ENCODE results near the gene PBX1.
A peak's percentile ranks its signal among the peaks of the same experiment; 100 is the strongest.

Gene PBX1

DNA sequence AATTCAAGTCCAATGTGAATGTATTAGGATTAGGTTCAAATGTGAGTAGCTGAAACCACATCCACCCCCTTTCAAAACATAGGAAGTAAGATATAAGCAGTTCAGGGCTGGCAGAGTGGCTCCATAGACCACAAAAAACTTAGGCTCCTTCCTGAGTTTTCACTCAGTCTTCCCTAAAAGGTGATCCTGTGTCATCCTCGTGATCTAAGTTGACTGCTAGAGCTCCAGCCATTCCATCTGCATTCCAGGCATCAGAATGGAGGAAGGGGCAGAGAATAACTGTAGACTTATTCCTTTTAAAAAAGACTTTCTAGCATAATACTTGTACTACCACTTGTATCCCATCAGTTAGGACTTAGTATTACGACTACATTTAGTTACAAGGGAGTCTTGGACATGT lies 204.1 kb downstream of the PBX1 start:
- no peak overlapping the region for H3K27ac ChIP-seq (ENCODE audit: low read length)
- no peaks in the 10 kb centered on the region for H3K36me3 ChIP-seq (ENCODE audit: insufficient read depth, low read depth, low read length)
- H3K9ac ChIP-seq (ENCODE audit: low read depth, low read length) = no peak overlapping the region
- H3K27me3 ChIP-seq (ENCODE audit: insufficient read depth, low read length) = no peaks in the 10 kb centered on the region
- peaks cover 7% of the 10 kb centered on the region for H3K4me1 ChIP-seq (ENCODE audit: insufficient read depth, low read length)
- H3K9me3 ChIP-seq (ENCODE audit: insufficient read depth, low read depth, low read length) = no peaks in the 10 kb centered on the region
- H3K4me3 ChIP-seq (ENCODE audit: low read length) = no peak overlapping the region

DNA sequence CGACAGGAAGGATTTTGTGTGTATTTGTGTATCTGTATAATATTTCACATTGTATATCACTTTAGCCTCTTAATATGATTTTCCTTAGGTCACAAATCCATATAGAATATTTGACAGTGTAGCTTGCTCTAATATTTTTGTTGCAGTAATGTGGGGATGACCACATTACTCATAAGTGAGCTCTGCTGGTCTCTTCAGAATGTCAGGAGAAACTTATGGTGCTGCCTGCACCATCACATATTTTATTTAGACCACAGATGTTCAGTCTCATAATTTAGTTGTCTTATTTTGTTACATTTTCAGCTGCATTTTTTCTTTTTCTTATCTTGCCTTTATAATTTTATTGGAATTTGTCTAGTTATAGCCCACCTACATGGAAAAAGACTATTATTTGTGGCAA lies 205.3 kb downstream of the PBX1 start:
- no peak overlapping the region for H3K27ac ChIP-seq (ENCODE audit: low read length)
- H3K27me3 ChIP-seq (ENCODE audit: insufficient read depth, low read length) = no peaks in the 10 kb centered on the region
- H3K9ac ChIP-seq (ENCODE audit: low read depth, low read length) = no peak overlapping the region
- H3K4me3 ChIP-seq (ENCODE audit: low read length) = no peak overlapping the region
- no peaks in the 10 kb centered on the region for H3K4me1 ChIP-seq (ENCODE audit: insufficient read depth, low read length)
- no peaks in the 10 kb centered on the region for H3K36me3 ChIP-seq (ENCODE audit: insufficient read depth, low read depth, low read length)
- H3K9me3 ChIP-seq (ENCODE audit: insufficient read depth, low read depth, low read length) = no peaks in the 10 kb centered on the region

DNA sequence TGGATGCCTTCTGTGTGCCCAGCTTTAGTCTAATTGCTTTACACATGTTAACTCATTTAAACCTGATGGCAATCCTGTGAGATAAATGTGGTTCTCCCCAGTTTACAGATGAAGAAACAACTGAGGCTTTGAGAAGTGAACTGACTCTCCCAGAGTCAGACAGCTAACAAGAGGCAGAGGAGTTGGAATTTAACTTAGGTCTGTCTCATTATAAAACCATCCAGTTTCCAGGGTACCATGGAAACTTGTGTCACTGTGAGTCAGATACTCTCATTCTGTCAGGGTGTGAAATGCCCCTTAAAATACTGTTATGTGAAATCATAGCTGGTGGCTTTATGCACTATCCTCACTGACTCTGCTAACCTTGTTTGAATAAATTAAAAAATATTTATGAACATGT lies 206.6 kb downstream of the PBX1 start:
- no peak overlapping the region for H3K4me3 ChIP-seq (ENCODE audit: low read length)
- no peaks in the 10 kb centered on the region for H3K27me3 ChIP-seq (ENCODE audit: insufficient read depth, low read length)
- H3K9ac ChIP-seq (ENCODE audit: low read depth, low read length) = no peak overlapping the region
- no peaks in the 10 kb centered on the region for H3K36me3 ChIP-seq (ENCODE audit: insufficient read depth, low read depth, low read length)
- no peak overlapping the region for H3K27ac ChIP-seq (ENCODE audit: low read length)
- peaks cover 4% of the 10 kb centered on the region for H3K4me1 ChIP-seq (ENCODE audit: insufficient read depth, low read length)
- no peaks in the 10 kb centered on the region for H3K9me3 ChIP-seq (ENCODE audit: insufficient read depth, low read depth, low read length)

DNA sequence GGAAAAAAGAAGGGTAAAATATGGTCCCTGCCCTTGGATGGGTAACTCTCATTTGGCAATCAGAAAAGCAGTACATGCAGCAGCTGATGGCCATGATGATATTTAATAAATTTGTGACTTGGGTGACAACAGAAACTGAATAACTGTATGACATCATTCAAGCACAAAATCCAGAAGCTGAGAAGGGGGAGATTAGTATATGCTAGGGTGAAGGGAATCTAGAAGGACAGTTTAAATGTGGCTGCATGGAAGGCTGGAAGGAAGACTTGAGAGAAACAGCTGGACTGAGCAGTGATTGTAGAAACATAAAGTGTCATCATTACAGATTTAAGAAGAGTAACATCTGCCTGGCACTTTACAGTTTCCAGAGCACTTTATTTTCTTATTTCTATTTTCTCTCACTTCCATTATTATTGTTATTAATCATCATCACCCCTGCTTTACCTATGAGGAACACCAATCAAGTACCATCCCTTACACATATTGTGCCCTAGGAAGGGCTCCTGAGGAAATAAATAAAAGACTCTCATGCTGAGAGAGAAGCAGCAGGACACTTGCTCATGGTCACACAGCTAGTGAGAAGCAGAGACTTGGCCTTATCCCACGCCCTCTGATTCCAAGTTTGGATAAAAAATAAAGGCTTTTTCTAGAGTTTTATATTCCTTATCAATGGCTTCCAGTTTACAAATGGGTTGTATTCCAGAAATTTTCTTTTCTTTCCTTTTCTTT lies 207.2 kb downstream of the PBX1 start:
- H3K9ac ChIP-seq (ENCODE audit: low read depth, low read length) = no peak overlapping the region
- no peak overlapping the region for H3K4me3 ChIP-seq (ENCODE audit: low read length)
- H3K4me1 ChIP-seq (ENCODE audit: insufficient read depth, low read length) = peaks cover 9% of the 10 kb centered on the region
- H3K36me3 ChIP-seq (ENCODE audit: insufficient read depth, low read depth, low read length) = no peaks in the 10 kb centered on the region
- H3K27me3 ChIP-seq (ENCODE audit: insufficient read depth, low read length) = no peaks in the 10 kb centered on the region
- H3K27ac ChIP-seq (ENCODE audit: low read length) = no peak overlapping the region
- H3K9me3 ChIP-seq (ENCODE audit: insufficient read depth, low read depth, low read length) = no peaks in the 10 kb centered on the region

DNA sequence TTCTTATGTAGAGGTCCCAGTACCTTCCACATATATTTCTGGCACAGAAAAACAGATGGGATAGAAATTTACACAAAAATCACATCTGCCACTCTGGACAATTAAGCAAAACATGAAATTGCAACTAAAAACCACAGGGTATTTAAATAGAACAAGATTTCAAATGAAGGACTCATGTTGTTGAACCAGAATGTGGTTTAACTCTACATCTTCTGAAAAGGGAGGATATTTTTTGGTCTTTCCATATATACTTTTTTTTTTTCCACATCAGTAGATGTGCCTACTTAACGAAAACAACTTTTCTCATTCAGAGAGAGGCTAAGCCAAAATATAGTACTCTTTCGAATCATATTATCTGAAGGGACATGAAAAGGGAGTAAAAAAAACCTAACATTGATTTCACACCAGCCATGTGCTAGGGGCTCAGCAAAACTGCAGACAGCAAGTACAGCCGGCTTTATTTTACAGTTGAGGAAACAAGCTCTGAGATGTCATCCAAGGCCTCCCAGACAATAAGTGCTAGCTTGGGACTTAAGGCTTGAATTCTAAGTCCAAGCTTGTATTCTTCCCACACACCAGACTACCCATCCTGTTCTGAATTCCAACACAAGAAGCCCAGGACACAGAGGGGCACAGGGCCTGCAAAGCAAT lies 208.9 kb downstream of the PBX1 start:
- Histone ChIP-seq H3K27ac (ENCODE audit: low read length) (no peak overlapping the region), H3K4me1 (ENCODE audit: insufficient read depth, low read length) (peaks cover 26% of the 10 kb centered on the region), H3K27me3 (ENCODE audit: insufficient read depth, low read length) (no peaks in the 10 kb centered on the region), H3K4me3 (ENCODE audit: low read length) (no peak overlapping the region), H3K9me3 (ENCODE audit: insufficient read depth, low read depth, low read length) (no peaks in the 10 kb centered on the region), H3K9ac (ENCODE audit: low read depth, low read length) (no peak overlapping the region), H3K36me3 (ENCODE audit: insufficient read depth, low read depth, low read length) (no peaks in the 10 kb centered on the region)

DNA sequence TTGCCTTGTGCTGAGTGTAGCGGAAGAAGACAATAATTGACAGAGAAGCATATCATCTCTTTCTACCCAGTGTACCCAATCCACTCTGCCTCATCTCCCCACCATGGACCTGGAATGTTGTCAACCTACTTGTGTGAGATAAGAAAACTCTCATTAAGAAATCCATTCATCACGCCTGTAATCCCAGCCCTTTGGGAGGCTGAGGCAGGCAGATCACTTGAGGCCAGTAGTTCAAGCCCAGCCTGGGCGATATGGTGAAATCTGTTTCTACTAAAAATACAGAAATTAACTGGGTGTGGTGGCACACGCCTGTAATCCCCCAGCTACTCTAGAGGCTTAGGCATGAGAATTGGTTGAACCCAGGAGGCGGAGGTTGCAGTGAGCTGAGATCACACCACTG lies 209.6 kb downstream of the PBX1 start:
- no peak overlapping the region for H3K4me3 ChIP-seq (ENCODE audit: low read length)
- H3K9me3 ChIP-seq (ENCODE audit: insufficient read depth, low read depth, low read length) = no peaks in the 10 kb centered on the region
- H3K36me3 ChIP-seq (ENCODE audit: insufficient read depth, low read depth, low read length) = no peaks in the 10 kb centered on the region
- no peaks in the 10 kb centered on the region for H3K27me3 ChIP-seq (ENCODE audit: insufficient read depth, low read length)
- no peak overlapping the region for H3K27ac ChIP-seq (ENCODE audit: low read length)
- H3K4me1 ChIP-seq (ENCODE audit: insufficient read depth, low read length) = peaks cover 31% of the 10 kb centered on the region
- no peak overlapping the region for H3K9ac ChIP-seq (ENCODE audit: low read depth, low read length)

DNA sequence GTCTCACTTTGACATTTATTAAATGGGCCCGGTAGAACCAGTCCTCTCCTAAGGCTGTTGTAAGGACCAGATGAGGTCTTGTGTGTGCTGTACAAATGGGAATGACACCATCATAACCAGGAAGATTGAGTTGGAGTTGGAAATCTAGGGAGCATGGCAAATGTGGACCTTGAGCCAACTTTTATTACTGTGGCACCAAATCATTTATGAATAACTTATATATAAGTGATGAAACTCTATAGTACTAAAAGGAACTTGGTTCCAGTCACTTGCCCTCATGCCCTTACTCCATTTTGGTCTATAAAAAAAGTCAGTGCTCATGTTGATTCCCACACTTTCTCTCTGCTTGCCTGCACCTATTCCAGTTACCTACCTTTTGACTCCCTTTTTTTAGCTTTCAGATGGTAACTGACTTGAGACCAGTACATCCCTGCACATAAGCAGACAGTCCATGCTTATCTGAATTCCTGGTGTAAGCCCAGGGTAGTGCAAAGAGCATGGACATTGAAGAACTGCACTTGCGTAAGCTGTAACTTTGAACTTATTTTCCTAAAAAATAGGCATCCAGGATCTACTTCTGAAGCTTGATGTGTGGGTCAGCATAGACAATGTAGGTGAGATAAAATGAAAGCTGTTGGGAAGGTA lies 210.6 kb downstream of the PBX1 start:
- no peak overlapping the region for H3K27ac ChIP-seq (ENCODE audit: low read length)

DNA sequence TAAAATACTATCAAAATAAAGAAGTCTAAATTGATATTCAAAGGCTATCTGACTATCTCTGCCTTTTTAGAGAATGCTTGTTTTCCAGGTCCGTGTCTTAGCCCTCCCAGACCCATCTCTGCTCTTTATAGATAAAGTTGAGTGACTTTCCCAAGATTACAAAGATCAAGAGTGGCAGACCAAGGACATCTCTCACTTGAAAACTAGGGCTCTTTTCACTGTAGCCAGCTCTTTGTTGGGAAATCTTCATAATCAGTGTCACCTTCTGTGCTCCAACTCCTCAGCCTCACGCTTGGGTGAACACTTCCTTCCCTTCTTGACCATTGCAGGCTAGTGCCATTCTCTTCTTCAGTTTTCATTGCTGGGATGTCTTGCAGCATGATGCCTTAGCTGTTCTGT lies 211.1 kb downstream of the PBX1 start:
- H3K27me3 ChIP-seq (ENCODE audit: insufficient read depth, low read length) = no peaks in the 10 kb centered on the region
- peaks cover 34% of the 10 kb centered on the region for H3K4me1 ChIP-seq (ENCODE audit: insufficient read depth, low read length)
- H3K27ac ChIP-seq (ENCODE audit: low read length) = no peak overlapping the region
- no peak overlapping the region for H3K4me3 ChIP-seq (ENCODE audit: low read length)
- H3K9me3 ChIP-seq (ENCODE audit: insufficient read depth, low read depth, low read length) = no peaks in the 10 kb centered on the region
- H3K9ac ChIP-seq (ENCODE audit: low read depth, low read length) = no peak overlapping the region
- H3K36me3 ChIP-seq (ENCODE audit: insufficient read depth, low read depth, low read length) = no peaks in the 10 kb centered on the region

More for the DNA sequence above, 210.6 kb downstream of the PBX1 start:
- Histone ChIP-seq H3K9ac (ENCODE audit: low read depth, low read length) (no peak overlapping the region), H3K9me3 (ENCODE audit: insufficient read depth, low read depth, low read length) (no peaks in the 10 kb centered on the region), H3K36me3 (ENCODE audit: insufficient read depth, low read depth, low read length) (no peaks in the 10 kb centered on the region), H3K4me3 (ENCODE audit: low read length) (no peak overlapping the region), H3K4me1 (ENCODE audit: insufficient read depth, low read length) (peaks cover 33% of the 10 kb centered on the region), H3K27me3 (ENCODE audit: insufficient read depth, low read length) (no peaks in the 10 kb centered on the region)

DNA sequence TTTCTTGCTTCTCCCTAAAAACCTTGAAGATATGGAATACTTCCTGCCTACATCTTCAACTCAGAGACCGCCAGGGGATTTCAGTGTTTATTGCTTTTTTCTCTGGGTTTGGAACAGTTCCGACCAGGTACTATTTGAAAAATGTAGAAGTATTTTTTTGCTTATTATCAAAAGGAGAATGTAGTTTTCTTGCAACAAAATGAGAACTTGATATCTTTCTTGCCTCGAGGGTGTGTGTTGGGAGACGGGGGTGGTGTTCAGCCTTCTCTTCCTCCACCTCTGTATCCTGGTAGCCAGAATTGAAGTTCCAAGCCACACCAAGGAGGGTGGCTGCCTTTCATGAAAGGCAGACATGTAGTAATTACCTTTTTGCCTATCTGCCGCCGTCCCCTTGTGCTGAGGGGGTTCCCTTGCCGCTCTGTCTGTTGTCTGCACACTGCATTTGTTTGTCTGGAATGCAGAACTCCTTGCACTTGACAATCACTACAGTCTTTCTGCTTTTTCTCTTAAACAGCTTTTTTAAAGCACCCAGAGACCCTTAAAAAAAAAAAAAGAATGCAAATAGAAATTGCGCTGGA lies 212.1 kb downstream of the PBX1 start:
- H3K36me3 ChIP-seq (ENCODE audit: insufficient read depth, low read depth, low read length) = no peaks in the 10 kb centered on the region
- peak overlapping the region; percentile 47; the same call in 1 of the 2 replicates for H3K9ac ChIP-seq (ENCODE audit: low read depth, low read length)
- H3K27ac ChIP-seq (ENCODE audit: low read length) = no peak overlapping the region
- no peak overlapping the region for H3K4me3 ChIP-seq (ENCODE audit: low read length)
- H3K4me1 ChIP-seq (ENCODE audit: insufficient read depth, low read length) = peaks cover 34% of the 10 kb centered on the region
- H3K9me3 ChIP-seq (ENCODE audit: insufficient read depth, low read depth, low read length) = no peaks in the 10 kb centered on the region
- no peaks in the 10 kb centered on the region for H3K27me3 ChIP-seq (ENCODE audit: insufficient read depth, low read length)

DNA sequence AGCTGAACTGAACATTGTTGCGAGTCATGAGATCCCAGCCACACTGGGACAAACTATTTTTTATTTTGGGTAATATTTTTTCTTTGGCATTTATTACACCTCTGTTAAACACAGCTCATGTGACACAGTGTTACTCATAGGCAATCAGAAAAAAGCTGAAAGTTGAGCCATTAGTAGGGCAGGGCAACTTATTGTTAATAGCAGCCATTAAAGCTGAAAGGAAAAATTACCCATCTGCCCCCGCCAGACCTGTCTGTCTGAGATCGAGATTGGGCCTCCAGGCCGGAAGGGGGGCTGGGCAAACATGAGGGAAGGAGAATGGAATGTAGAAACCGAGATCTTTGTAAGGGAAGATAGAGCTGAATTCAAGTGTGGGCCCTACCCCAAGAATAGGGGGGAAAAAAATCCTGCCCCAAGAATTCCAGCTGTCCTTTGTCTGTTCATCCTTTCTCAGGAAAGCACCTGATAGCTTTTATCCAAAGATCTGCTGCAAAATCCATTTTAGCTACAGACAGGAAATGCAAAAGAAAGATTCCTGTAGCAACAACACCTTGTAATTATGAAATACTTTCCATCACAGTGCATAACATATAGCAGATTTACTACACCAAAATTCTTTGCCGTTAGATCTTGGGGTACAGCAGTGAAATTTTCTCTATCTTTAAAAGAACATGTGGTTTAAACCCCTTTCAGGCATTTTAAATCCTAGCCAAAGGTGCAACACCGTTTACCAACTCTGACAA lies 212.8 kb downstream of the PBX1 start:
- no peaks in the 10 kb centered on the region for H3K27me3 ChIP-seq (ENCODE audit: insufficient read depth, low read length)
- H3K36me3 ChIP-seq (ENCODE audit: insufficient read depth, low read depth, low read length) = no peaks in the 10 kb centered on the region
- peak overlapping the region; percentile 47; the same call in 1 of the 2 replicates for H3K9ac ChIP-seq (ENCODE audit: low read depth, low read length)
- H3K4me1 ChIP-seq (ENCODE audit: insufficient read depth, low read length) = peaks cover 34% of the 10 kb centered on the region
- H3K27ac ChIP-seq (ENCODE audit: low read length) = peak overlapping the region; percentile 1
- H3K9me3 ChIP-seq (ENCODE audit: insufficient read depth, low read depth, low read length) = no peaks in the 10 kb centered on the region
- 0 out of 2 replicates have a peak overlapping the region, but pooled peaks have one; percentile 11 for H3K4me3 ChIP-seq (ENCODE audit: low read length)

DNA sequence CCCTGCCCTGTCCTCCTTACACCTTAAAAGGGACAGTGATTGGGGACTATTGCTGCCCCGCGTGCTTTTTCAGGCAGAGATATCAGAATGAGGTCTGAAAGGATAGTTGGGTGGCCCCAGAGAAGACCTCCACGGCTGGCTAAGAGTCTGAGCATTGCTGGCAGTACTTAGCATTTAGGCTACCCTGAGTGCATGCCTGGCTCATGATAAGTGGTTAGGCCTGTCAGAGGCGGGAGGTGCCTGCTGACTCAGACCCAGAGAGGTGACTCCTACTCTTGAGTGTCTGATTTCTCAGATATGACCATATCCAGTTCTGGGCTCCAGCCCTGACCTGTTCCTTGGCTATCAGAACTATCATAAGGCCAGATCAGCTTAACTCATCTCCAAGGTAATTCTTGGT lies 213.7 kb downstream of the PBX1 start:
- Histone ChIP-seq H3K9ac (ENCODE audit: low read depth, low read length) (peak overlapping the region; percentile 47; the same call in 1 of the 2 replicates), H3K4me1 (ENCODE audit: insufficient read depth, low read length) (peaks cover 34% of the 10 kb centered on the region), H3K4me3 (ENCODE audit: low read length) (no peak overlapping the region), H3K27ac (ENCODE audit: low read length) (no peak overlapping the region), H3K27me3 (ENCODE audit: insufficient read depth, low read length) (no peaks in the 10 kb centered on the region), H3K9me3 (ENCODE audit: insufficient read depth, low read depth, low read length) (no peaks in the 10 kb centered on the region), H3K36me3 (ENCODE audit: insufficient read depth, low read depth, low read length) (no peaks in the 10 kb centered on the region)
